SK-N-SH treated with all-trans-retinoic acid at 6 μM for 48 hours (cell line): ENCODE results near the gene ARHGAP30.

Source experiments
- ATAC-seq: fragments of 200-7000 bp; cut with Tn5 transposase; 3 replicates; pipeline ENCODE4 v1.9.1; 2020; ENCODE audit warnings: mild to moderate bottlenecking, moderate library complexity
- ARNTL ChIP-seq: fragments of 450-650 bp; formaldehyde crosslinking; IDR thresholded peaks from 2 replicates; pipeline ENCODE4 v1.5.0; 2020; ENCODE audit warnings: low read depth, mild to moderate bottlenecking, moderate library complexity, borderline replicate concordance
- CREB5 ChIP-seq: fragments of 250-450 bp; sonication (Bioruptor Pico); IDR thresholded peaks from 2 replicates; pipeline ENCODE4 v1.5.1; 2020; ENCODE audit warnings: low read depth, mild to moderate bottlenecking, moderate library complexity
- CSDC2 ChIP-seq: fragments of 250-450 bp; sonication (Bioruptor Pico); IDR thresholded peaks from 2 replicates; pipeline ENCODE4 v1.5.0; 2020; ENCODE audit warnings: mild to moderate bottlenecking, moderate library complexity
- GLIS3 ChIP-seq: fragments of 250-450 bp; sonication (Bioruptor Pico); IDR thresholded peaks from 2 replicates; pipeline ENCODE4 v1.5.0; 2020; ENCODE audit warnings: mild to moderate bottlenecking, moderate library complexity
- OSR1 ChIP-seq: fragments of 250-450 bp; sonication (Bioruptor Pico); IDR thresholded peaks from 2 replicates; pipeline ENCODE4 v1.8.0; 2022; ENCODE audit warnings: moderate library complexity, mild to moderate bottlenecking, inconsistent platforms
- POU6F1 ChIP-seq: fragments of 250-450 bp; sonication (Bioruptor Pico); IDR thresholded peaks from 2 replicates; pipeline ENCODE4 v1.8.0; 2021; ENCODE audit warnings: low read depth, mild to moderate bottlenecking, moderate library complexity, borderline replicate concordance
- PPARA ChIP-seq: fragments of 250-450 bp; sonication (Bioruptor Pico); IDR thresholded peaks from 2 replicates; pipeline ENCODE4 v1.5.0; 2020; ENCODE audit warnings: mild to moderate bottlenecking, borderline replicate concordance
- RARB ChIP-seq: fragments of 250-450 bp; sonication (Bioruptor Pico); IDR thresholded peaks from 2 replicates; pipeline ENCODE4 v1.8.0; 2021; ENCODE audit warnings: mild to moderate bottlenecking, moderate library complexity
- SNAI2 ChIP-seq: fragments of 250-450 bp; sonication (Bioruptor Pico); IDR thresholded peaks from 2 replicates; pipeline ENCODE4 v1.5.0; 2020; ENCODE audit warnings: mild to moderate bottlenecking, moderate library complexity
- ZC3H10 ChIP-seq: fragments of 250-450 bp; sonication (Bioruptor Pico); IDR thresholded peaks from 2 replicates; pipeline ENCODE4 v1.5.1; 2021; ENCODE audit warnings: mild to moderate bottlenecking, moderate library complexity
- ZFP3 ChIP-seq: fragments of 250-450 bp; sonication (Bioruptor Pico); IDR thresholded peaks from 2 replicates; pipeline ENCODE4 v1.5.0; 2020; ENCODE audit warnings: mild to moderate bottlenecking, moderate library complexity
- ZFP30 ChIP-seq: fragments of 450-650 bp; formaldehyde crosslinking; IDR thresholded peaks from 2 replicates; pipeline ENCODE4 v1.5.0; 2022; ENCODE audit warnings: mild to moderate bottlenecking, moderate library complexity
- ZNF565 ChIP-seq: fragments of 450-650 bp; formaldehyde crosslinking; conservative IDR thresholded peaks from 2 replicates; pipeline ENCODE4 v1.5.0; 2020; ENCODE audit warnings: low read depth, mild to moderate bottlenecking, moderate library complexity
- ZNF70 ChIP-seq: fragments of 450-650 bp; formaldehyde crosslinking; IDR thresholded peaks from 2 replicates; pipeline ENCODE4 v1.5.0; 2020; ENCODE audit warnings: mild to moderate bottlenecking, moderate library complexity
- ZNF8 ChIP-seq: fragments of 450-650 bp; formaldehyde crosslinking; IDR thresholded peaks from 2 replicates; pipeline ENCODE4 v1.5.0; 2020; ENCODE audit warnings: mild to moderate bottlenecking, moderate library complexity
- TF ChIP-seq, protein P1 (sequence below): fragments of 250-450 bp; sonication (Bioruptor Pico); IDR thresholded peaks from 2 replicates; pipeline ENCODE4 v1.8.0; 2020; ENCODE audit warnings: mild to moderate bottlenecking, moderate library complexity, borderline replicate concordance
- TF ChIP-seq, protein P2 (sequence below): fragments of 250-450 bp; sonication (Bioruptor Pico); IDR thresholded peaks from 2 replicates; pipeline ENCODE4 v1.5.0; 2020; ENCODE audit warnings: mild to moderate bottlenecking, moderate library complexity
- TF ChIP-seq, protein P3 (sequence below): fragments of 250-450 bp; sonication (Bioruptor Pico); IDR thresholded peaks from 2 replicates; pipeline ENCODE4 v1.5.1; 2021; ENCODE audit warnings: mild to moderate bottlenecking, moderate library complexity

Gene ARHGAP30

GRCh38 chr1:161077426-161077825 lies 7.7 kb upstream of the ARHGAP30 start:
- TF ChIP-seq ZFP30 (CRISPR knock-in tag) (no peak), CREB5 (CRISPR knock-in tag) (no peak), ZNF8 (no peak), ZFP3 (CRISPR knock-in tag) (no peak), SNAI2 (no peak), POU6F1 (CRISPR knock-in tag) (no peak), OSR1 (CRISPR knock-in tag) (no peak)
- ATAC-seq: no peak

DNA sequence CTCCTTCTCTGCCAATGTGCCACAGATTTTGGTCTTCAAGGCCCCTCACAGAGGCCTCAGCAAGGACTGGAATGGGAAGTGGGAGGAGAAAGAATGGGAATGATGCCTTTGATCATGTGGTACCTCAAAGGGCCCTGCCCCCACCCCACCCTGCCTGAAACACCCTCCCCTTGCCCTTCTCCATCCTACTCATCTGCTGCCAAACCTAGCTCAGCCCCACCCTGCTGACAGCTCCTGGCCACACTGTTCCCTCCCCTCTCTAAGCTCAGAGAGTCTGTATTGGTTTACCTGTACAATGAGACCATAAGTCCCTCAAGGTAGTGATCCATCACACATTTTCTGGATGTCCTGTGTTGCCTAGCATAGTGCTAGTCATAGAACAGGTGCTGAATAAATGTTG lies 6.7 kb upstream of the ARHGAP30 start:
- no peak for TF ChIP-seq OSR1 (CRISPR knock-in tag)
- TF ChIP-seq, protein P1, sequence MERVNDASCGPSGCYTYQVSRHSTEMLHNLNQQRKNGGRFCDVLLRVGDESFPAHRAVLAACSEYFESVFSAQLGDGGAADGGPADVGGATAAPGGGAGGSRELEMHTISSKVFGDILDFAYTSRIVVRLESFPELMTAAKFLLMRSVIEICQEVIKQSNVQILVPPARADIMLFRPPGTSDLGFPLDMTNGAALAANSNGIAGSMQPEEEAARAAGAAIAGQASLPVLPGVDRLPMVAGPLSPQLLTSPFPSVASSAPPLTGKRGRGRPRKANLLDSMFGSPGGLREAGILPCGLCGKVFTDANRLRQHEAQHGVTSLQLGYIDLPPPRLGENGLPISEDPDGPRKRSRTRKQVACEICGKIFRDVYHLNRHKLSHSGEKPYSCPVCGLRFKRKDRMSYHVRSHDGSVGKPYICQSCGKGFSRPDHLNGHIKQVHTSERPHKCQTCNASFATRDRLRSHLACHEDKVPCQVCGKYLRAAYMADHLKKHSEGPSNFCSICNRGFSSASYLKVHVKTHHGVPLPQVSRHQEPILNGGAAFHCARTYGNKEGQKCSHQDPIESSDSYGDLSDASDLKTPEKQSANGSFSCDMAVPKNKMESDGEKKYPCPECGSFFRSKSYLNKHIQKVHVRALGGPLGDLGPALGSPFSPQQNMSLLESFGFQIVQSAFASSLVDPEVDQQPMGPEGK (CRISPR knock-in tag): no peak
- TF ChIP-seq ZNF70: no peak
- TF ChIP-seq GLIS3 (CRISPR knock-in tag): no peak
- TF ChIP-seq CREB5 (CRISPR knock-in tag): no peak
- ATAC-seq: no peak

DNA sequence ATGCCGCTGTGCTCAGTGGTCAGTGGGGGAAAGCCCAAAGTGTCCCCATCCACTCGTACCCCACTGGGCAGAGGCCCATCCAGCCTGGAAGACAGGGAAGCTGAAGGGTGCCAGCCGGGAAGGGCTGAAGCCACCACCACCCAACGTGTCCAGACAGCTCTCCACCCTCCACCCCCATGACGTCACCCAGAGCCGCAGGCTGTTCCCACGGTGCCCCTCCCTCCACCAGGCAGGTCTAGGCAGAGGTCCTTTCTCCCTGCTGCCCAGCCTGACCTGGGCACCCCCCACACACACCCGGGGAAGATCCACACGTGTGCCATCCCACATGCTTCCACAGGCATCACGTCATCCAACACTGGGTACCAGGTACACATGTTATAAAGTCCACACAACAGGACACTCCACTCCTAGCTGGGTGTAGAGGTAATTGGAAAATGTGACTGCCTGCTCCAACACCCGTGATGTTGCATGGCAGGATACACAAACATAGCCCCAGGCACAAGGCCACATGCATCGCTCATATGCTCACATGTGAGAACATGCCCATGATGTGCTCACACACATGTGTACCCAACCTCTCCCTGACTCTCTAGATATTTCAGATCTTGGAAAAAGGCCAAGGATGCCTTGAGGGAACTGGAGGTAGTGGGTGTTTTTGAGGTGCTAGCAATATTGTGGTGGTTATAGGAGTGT lies 5.1 kb upstream of the ARHGAP30 start:
- TF ChIP-seq POU6F1 (CRISPR knock-in tag) (no peak), RARB (CRISPR knock-in tag) (no peak), CSDC2 (no peak), ZFP3 (CRISPR knock-in tag) (no peak), GLIS3 (CRISPR knock-in tag) (no peak), ARNTL (no peak), ZFP30 (CRISPR knock-in tag) (no peak), PPARA (CRISPR knock-in tag) (no peak), OSR1 (CRISPR knock-in tag) (no peak), ZNF8 (no peak), ZNF565 (CRISPR knock-in tag) (no peak), ZC3H10 (no peak)
- TF ChIP-seq, protein P2, sequence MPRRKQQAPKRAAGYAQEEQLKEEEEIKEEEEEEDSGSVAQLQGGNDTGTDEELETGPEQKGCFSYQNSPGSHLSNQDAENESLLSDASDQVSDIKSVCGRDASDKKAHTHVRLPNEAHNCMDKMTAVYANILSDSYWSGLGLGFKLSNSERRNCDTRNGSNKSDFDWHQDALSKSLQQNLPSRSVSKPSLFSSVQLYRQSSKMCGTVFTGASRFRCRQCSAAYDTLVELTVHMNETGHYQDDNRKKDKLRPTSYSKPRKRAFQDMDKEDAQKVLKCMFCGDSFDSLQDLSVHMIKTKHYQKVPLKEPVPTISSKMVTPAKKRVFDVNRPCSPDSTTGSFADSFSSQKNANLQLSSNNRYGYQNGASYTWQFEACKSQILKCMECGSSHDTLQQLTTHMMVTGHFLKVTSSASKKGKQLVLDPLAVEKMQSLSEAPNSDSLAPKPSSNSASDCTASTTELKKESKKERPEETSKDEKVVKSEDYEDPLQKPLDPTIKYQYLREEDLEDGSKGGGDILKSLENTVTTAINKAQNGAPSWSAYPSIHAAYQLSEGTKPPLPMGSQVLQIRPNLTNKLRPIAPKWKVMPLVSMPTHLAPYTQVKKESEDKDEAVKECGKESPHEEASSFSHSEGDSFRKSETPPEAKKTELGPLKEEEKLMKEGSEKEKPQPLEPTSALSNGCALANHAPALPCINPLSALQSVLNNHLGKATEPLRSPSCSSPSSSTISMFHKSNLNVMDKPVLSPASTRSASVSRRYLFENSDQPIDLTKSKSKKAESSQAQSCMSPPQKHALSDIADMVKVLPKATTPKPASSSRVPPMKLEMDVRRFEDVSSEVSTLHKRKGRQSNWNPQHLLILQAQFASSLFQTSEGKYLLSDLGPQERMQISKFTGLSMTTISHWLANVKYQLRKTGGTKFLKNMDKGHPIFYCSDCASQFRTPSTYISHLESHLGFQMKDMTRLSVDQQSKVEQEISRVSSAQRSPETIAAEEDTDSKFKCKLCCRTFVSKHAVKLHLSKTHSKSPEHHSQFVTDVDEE: no peak
- TF ChIP-seq, protein P3, sequence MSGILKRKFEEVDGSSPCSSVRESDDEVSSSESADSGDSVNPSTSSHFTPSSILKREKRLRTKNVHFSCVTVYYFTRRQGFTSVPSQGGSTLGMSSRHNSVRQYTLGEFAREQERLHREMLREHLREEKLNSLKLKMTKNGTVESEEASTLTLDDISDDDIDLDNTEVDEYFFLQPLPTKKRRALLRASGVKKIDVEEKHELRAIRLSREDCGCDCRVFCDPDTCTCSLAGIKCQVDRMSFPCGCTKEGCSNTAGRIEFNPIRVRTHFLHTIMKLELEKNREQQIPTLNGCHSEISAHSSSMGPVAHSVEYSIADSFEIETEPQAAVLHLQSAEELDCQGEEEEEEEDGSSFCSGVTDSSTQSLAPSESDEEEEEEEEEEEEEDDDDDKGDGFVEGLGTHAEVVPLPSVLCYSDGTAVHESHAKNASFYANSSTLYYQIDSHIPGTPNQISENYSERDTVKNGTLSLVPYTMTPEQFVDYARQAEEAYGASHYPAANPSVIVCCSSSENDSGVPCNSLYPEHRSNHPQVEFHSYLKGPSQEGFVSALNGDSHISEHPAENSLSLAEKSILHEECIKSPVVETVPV (CRISPR knock-in tag): no peak
- TF ChIP-seq, all 23 proteins: peak for 0
- ATAC-seq: no peak
